PC-9 (cell line): ENCODE results near the gene HTRA3.

Experiments used
- EZH2 ChIP-seq: fragments of 200-600 bp; sonication (generic); IDR thresholded peaks from 2 replicates; pipeline ENCODE4 v1.8.0; 2017; ENCODE audit warnings: antibody characterized with exemption, low read depth
- TF ChIP-seq, protein P1 (sequence below): fragments of 200-600 bp; sonication (generic); conservative IDR thresholded peaks from 2 replicates; pipeline ENCODE4 v1.6.1; 2017; ENCODE audit warnings: mixed run types, antibody characterized with exemption, mild to moderate bottlenecking, moderate library complexity

DNA sequence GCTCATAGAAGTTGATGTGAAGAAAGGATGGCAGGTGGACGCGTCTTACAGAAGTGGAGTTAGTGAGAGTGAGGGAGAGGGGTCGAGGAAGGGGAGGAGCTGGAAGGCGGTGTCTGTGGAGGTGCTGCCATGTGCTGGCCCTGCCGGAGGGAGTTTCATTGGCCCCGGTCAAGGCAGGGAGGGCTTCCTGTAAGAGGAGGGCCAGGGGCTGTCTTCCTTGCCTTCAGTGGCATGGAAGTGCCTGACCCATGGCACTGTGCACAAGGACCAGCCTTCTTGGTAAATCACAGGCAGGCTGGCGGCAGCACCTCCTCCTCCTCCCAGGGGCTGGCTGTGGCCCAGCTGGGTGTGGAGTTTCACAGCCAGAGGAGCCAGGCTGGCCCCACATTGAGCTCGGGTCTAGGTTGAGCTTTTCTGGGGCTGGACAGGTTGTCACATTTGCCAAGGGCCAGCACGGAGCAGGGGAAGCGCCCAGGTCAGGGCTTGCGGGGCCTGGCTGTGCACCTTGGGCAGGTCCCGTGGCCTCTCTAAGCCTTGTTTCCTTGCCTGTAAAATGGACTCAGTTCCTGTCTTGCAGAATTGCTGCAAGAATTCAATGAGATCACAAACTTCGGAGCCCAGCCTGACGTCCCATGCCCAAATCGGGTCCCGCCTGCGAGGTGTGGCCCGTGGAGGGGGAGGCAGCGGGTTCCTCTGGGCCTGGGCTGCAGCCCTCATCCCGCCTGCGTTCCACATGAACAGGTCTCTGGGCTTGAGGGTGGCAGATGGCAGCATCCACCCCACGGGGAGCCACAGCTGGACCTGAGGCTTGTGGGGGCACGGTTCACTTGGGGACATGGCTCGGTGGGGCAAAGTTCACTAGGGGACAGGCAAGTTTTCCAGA is 7.0 kb downstream of the HTRA3 start:
- TF ChIP-seq EZH2 = no peak
- TF ChIP-seq, protein P1, sequence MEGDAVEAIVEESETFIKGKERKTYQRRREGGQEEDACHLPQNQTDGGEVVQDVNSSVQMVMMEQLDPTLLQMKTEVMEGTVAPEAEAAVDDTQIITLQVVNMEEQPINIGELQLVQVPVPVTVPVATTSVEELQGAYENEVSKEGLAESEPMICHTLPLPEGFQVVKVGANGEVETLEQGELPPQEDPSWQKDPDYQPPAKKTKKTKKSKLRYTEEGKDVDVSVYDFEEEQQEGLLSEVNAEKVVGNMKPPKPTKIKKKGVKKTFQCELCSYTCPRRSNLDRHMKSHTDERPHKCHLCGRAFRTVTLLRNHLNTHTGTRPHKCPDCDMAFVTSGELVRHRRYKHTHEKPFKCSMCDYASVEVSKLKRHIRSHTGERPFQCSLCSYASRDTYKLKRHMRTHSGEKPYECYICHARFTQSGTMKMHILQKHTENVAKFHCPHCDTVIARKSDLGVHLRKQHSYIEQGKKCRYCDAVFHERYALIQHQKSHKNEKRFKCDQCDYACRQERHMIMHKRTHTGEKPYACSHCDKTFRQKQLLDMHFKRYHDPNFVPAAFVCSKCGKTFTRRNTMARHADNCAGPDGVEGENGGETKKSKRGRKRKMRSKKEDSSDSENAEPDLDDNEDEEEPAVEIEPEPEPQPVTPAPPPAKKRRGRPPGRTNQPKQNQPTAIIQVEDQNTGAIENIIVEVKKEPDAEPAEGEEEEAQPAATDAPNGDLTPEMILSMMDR = no peak
